ENCODE measurements around the gene ARMC6. TPM values are rescaled to one million over a fixed set of nuclear protein-coding genes. Genes with fewer than 3 reads are reported as not detected.

The ARMC6 gene
- total and polyA plus RNA-seq, 2 of the 13 experiments (the other 11 are each of a cell fraction or from before 2014, with no cell fraction given), result 16.2 to 36.8 TPM

DNA sequence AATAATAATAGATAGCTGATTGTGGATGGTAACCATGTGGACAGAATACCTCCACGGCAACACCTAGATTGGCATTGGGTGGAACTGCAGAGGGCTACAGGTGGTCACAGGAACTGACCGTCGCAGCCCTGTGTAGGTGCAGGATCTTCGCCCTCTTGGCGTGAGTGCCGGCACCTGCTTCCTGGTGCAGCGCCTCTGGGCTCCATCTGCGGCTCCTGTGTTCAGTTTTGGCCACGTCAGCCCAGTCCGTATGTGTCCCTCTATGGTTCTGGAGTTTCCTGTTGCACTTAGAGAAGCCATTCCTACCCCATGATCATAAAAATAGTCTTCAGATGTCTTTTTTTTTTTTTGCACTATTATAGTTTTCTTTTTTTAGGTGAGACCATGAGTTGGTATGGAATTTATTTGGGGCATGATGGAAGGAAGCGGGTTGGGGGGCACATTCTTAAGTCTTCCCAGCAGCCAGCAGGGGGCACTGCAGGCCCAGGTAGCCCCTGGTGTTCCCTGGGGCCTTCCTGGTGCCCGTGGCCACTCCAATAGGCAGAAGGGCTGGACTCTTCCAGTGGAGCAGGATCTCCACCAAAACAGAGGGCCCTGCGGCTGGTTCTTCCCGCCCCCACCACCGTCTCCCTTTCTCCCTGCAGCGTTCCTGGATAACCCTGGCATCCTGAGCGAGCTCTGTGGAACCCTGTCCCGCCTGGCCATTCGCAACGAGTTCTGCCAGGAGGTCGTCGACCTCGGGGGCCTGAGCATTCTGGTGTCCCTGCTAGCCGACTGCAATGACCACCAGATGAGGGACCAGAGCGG lies 20.3 kb downstream of the ARMC6 start (continued):
- TF ChIP-seq, protein P1, sequence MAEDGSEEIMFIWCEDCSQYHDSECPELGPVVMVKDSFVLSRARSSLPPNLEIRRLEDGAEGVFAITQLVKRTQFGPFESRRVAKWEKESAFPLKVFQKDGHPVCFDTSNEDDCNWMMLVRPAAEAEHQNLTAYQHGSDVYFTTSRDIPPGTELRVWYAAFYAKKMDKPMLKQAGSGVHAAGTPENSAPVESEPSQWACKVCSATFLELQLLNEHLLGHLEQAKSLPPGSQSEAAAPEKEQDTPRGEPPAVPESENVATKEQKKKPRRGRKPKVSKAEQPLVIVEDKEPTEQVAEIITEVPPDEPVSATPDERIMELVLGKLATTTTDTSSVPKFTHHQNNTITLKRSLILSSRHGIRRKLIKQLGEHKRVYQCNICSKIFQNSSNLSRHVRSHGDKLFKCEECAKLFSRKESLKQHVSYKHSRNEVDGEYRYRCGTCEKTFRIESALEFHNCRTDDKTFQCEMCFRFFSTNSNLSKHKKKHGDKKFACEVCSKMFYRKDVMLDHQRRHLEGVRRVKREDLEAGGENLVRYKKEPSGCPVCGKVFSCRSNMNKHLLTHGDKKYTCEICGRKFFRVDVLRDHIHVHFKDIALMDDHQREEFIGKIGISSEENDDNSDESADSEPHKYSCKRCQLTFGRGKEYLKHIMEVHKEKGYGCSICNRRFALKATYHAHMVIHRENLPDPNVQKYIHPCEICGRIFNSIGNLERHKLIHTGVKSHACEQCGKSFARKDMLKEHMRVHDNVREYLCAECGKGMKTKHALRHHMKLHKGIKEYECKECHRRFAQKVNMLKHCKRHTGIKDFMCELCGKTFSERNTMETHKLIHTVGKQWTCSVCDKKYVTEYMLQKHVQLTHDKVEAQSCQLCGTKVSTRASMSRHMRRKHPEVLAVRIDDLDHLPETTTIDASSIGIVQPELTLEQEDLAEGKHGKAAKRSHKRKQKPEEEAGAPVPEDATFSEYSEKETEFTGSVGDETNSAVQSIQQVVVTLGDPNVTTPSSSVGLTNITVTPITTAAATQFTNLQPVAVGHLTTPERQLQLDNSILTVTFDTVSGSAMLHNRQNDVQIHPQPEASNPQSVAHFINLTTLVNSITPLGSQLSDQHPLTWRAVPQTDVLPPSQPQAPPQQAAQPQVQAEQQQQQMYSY (CRISPR knock-in tag; IDR thresholded peaks at IDR 0.05), result no peak
- TF ChIP-seq KAT8 (CRISPR knock-in tag; IDR thresholded peaks at IDR 0.05) (no peak), NR2F2 (IDR thresholded peaks at IDR 0.05; ENCODE audit: borderline replicate concordance, low read depth) (no peak), ZNF772 (CRISPR knock-in tag; IDR thresholded peaks at IDR 0.05) (no peak), KDM5A (IDR thresholded peaks at IDR 0.05; ENCODE audit: borderline replicate concordance, low read length) (no peak), IRX3 (CRISPR knock-in tag; IDR thresholded peaks at IDR 0.05; ENCODE audit: borderline replicate concordance, low read depth) (no peak), SNAPC2 (CRISPR knock-in tag; IDR thresholded peaks at IDR 0.05) (no peak), ZNF224 (CRISPR knock-in tag; IDR thresholded peaks at IDR 0.05) (no peak)
- TF ChIP-seq, protein P2, sequence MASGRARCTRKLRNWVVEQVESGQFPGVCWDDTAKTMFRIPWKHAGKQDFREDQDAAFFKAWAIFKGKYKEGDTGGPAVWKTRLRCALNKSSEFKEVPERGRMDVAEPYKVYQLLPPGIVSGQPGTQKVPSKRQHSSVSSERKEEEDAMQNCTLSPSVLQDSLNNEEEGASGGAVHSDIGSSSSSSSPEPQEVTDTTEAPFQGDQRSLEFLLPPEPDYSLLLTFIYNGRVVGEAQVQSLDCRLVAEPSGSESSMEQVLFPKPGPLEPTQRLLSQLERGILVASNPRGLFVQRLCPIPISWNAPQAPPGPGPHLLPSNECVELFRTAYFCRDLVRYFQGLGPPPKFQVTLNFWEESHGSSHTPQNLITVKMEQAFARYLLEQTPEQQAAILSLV (CRISPR knock-in tag; IDR thresholded peaks at IDR 0.05; ENCODE audit: borderline replicate concordance), result no peak
- TF ChIP-seq, protein P3, sequence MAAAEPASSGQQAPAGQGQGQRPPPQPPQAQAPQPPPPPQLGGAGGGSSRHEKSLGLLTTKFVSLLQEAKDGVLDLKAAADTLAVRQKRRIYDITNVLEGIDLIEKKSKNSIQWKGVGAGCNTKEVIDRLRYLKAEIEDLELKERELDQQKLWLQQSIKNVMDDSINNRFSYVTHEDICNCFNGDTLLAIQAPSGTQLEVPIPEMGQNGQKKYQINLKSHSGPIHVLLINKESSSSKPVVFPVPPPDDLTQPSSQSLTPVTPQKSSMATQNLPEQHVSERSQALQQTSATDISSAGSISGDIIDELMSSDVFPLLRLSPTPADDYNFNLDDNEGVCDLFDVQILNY (CRISPR knock-in tag; conservative IDR thresholded peaks at IDR 0.05), result no peak
- TF ChIP-seq, protein P4, sequence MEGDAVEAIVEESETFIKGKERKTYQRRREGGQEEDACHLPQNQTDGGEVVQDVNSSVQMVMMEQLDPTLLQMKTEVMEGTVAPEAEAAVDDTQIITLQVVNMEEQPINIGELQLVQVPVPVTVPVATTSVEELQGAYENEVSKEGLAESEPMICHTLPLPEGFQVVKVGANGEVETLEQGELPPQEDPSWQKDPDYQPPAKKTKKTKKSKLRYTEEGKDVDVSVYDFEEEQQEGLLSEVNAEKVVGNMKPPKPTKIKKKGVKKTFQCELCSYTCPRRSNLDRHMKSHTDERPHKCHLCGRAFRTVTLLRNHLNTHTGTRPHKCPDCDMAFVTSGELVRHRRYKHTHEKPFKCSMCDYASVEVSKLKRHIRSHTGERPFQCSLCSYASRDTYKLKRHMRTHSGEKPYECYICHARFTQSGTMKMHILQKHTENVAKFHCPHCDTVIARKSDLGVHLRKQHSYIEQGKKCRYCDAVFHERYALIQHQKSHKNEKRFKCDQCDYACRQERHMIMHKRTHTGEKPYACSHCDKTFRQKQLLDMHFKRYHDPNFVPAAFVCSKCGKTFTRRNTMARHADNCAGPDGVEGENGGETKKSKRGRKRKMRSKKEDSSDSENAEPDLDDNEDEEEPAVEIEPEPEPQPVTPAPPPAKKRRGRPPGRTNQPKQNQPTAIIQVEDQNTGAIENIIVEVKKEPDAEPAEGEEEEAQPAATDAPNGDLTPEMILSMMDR (CRISPR knock-in tag; IDR thresholded peaks at IDR 0.05), result peak; percentile 88
- TF ChIP-seq, protein P5, sequence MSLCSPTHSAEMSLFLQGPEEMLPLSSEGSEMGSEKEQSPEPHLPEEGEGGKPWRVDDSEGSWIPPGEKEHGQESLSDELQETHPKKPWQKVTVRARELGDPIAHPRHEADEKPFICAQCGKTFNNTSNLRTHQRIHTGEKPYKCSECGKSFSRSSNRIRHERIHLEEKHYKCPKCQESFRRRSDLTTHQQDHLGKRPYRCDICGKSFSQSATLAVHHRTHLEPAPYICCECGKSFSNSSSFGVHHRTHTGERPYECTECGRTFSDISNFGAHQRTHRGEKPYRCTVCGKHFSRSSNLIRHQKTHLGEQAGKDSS (CRISPR knock-in tag; IDR thresholded peaks at IDR 0.05; ENCODE audit: borderline replicate concordance, low read depth), result 0 out of 2 replicates have a peak, but pooled peaks have one; percentile 38
- TF ChIP-seq, protein P6, sequence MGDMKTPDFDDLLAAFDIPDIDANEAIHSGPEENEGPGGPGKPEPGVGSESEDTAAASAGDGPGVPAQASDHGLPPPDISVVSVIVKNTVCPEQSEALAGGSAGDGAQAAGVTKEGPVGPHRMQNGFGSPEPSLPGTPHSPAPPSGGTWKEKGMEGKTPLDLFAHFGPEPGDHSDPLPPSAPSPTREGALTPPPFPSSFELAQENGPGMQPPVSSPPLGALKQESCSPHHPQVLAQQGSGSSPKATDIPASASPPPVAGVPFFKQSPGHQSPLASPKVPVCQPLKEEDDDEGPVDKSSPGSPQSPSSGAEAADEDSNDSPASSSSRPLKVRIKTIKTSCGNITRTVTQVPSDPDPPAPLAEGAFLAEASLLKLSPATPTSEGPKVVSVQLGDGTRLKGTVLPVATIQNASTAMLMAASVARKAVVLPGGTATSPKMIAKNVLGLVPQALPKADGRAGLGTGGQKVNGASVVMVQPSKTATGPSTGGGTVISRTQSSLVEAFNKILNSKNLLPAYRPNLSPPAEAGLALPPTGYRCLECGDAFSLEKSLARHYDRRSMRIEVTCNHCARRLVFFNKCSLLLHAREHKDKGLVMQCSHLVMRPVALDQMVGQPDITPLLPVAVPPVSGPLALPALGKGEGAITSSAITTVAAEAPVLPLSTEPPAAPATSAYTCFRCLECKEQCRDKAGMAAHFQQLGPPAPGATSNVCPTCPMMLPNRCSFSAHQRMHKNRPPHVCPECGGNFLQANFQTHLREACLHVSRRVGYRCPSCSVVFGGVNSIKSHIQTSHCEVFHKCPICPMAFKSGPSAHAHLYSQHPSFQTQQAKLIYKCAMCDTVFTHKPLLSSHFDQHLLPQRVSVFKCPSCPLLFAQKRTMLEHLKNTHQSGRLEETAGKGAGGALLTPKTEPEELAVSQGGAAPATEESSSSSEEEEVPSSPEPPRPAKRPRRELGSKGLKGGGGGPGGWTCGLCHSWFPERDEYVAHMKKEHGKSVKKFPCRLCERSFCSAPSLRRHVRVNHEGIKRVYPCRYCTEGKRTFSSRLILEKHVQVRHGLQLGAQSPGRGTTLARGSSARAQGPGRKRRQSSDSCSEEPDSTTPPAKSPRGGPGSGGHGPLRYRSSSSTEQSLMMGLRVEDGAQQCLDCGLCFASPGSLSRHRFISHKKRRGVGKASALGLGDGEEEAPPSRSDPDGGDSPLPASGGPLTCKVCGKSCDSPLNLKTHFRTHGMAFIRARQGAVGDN (CRISPR knock-in tag; IDR thresholded peaks at IDR 0.05), result peak; percentile 31; the same call in 1 of the 2 replicates

All from HepG2 (cell line).